Central memory CD4-positive, alpha-beta T cell (primary cell): ENCODE measurements around the gene SGPL1.

ENCODE experiments used
- DNase-seq: peaks from one replicate; pipeline ENCODE4 v3.0.0; 2022

Gene SGPL1

DNA sequence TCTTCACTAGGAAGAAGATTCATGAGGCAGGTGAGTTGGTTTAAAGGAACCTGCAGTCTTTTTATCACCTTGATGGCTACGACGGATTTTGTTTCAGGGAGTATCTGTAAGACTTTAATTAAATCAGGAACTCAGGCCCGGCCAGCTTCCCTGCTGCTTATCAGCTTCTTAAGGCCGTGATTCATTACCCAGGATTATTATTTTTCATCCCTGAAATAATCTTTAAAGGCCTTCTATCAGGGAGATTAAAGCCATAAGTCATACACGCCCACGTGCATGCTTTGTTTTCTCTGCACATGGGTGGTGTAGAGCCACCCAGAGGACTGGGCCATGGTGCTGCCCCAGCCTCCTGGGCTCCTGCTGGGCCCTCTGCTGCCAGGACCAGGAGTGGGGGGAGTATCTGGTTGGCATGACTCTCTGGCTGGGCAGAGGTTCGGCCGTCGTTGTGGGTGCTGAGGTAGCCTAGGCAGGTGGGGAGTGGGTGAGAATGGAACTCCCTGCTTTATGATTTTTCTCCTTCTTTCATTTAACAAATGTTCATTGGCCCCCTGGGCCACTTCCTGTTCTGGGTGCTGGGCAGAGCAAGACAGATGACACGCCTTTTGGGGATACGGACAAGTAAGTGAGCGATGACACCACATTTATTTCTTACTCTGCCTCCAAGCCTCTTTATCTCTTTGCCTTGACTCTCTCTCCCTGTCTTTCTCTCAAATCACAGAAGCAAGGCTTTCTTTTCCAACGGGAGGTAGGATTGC, 111.6 kb downstream of the SGPL1 start:
- DNase-seq: no peak

DNA sequence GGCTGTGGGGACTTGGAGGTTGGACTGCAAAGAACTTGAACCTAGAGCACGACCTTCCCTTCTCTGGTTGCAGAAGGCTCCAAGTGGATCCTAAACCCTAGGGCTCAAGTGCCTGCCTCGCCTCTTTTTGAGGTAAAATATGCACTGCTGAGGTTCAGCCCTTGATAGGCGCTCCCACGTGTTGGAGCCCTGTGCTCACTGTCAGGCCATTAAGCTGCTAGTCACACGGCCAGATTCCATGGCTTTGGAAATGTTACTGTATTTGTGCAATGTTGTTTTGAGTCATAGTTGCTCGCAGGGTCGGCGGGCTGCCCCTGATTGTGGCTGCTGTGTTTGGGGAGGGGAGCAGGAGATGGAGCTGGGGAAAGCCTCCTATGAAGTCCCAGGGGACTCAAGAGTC, 112.4 kb downstream of the SGPL1 start:
- DNase-seq: no peak

DNA sequence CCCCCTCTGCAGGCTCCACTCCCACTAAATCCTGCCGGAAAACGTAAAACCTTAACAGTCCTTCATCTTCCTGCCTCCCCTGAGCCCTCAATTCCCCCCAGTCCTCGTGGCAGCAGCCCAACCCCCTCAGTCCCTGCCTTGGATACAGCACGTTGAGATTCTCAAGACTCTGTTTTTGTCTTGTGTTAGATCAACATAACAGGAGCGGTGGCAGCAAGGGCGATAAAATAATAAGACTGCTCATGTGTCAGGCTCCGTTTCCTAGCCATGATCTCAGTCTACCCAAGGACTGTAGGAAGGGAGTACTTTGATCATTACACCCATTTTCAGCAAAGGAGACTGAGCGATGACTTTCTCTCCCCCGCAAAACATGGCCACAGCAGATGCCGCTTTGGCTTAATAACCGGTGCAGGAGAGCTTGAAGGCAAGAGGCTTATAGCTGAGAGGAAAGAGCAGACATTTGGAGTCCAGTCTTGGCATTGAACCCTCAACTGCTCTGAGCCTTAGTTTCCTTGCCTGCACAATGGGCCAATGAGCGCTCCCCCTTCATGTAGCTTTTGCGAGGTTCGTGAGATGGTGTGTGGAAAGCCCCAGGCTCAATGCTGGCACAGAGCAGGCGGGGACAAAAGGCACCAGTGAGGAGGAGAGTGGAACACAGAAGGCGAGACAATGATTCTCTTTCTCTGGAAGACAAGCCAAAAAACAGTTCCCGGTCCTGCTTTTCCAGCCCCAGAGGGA, 114.7 kb downstream of the SGPL1 start:
- DNase-seq: no peak
